Measurements from ENCODE around the gene NANOGP8. TPM values are rescaled to one million over a fixed set of nuclear protein-coding genes. Genes with fewer than 3 reads are reported as not detected.

Gene NANOGP8
- total RNA-seq, 2 experiments from 2014 or later = not detected

DNA sequence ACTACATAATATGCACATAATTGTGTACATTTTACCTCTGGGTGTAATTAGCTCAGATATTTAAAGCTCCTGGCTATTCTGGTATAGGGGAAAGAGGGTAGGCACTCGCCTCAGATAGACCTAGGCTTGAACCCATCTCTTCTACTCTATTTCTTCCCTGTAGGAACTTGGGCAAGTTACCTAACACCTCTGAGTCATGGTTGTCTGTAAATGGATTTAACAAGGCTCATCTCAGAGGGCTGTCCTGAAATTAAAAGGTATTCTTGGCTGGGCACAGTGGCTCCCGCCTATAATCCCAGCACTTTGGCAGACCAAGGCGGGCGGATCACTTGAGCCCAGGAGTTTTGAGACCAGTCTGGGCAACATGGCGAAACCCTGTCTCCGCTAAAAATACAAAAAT lies 30.7 kb downstream of the NANOGP8 start:
- Mint-ChIP-seq H3K27me3 (no peaks in the 10 kb centered on the region), H3K4me1 (no peaks in the 10 kb centered on the region), H3K36me3 (no peaks in the 10 kb centered on the region), H3K9me3 (no peaks in the 10 kb centered on the region), H3K4me3 (no peak overlapping the region), H3K27ac (no peak overlapping the region)
- DNase-seq = no peak

DNA sequence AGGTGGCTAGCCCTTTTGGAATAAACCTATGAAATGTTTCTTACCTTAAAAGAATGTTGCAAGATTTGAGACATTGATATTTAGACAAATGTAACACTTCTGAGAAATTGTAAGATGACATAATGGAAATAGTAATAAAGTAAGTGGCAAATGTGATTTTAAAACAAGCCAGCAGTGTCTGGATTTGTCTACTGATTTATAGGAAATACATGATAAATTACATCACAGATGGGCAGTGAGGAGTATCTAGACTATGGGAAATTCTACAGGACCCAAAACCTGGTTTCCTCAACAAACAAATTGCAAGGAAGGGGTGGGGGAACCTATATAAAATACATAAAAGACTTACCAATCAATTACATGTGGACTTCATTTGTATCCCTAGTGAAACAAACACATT lies 37.1 kb downstream of the NANOGP8 start:
- no peak for DNase-seq
- H3K4me1 Mint-ChIP-seq = peaks cover 4% of the 10 kb centered on the region
- no peaks in the 10 kb centered on the region for H3K27me3 Mint-ChIP-seq
- no peaks in the 10 kb centered on the region for H3K36me3 Mint-ChIP-seq
- H3K9me3 Mint-ChIP-seq = no peaks in the 10 kb centered on the region
- no peak overlapping the region for H3K27ac Mint-ChIP-seq
- no peak overlapping the region for H3K4me3 Mint-ChIP-seq

DNA sequence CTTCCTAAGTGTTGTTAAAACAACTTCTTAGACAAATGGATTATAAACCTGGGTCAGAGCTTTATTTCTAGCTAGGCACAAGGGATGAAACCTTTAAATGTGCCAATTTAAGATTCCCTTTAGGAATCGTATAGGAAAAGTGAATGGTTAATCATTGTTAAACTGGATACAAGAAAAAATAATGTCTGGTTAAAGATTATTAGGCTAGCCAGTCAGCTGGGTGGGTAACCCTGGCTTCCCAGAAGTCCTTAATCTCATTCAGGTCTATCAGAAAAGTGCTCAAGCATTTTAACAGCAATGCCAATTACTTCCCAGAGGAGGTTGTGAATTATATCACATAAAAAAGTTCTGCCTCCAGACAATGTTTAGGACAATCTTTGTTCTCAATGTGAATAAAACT lies 37.6 kb downstream of the NANOGP8 start:
- no peak overlapping the region for H3K4me3 Mint-ChIP-seq
- H3K4me1 Mint-ChIP-seq = peaks cover 4% of the 10 kb centered on the region
- H3K9me3 Mint-ChIP-seq = no peaks in the 10 kb centered on the region
- H3K27me3 Mint-ChIP-seq = no peaks in the 10 kb centered on the region
- H3K27ac Mint-ChIP-seq = no peak overlapping the region
- no peak for DNase-seq
- no peaks in the 10 kb centered on the region for H3K36me3 Mint-ChIP-seq

DNA sequence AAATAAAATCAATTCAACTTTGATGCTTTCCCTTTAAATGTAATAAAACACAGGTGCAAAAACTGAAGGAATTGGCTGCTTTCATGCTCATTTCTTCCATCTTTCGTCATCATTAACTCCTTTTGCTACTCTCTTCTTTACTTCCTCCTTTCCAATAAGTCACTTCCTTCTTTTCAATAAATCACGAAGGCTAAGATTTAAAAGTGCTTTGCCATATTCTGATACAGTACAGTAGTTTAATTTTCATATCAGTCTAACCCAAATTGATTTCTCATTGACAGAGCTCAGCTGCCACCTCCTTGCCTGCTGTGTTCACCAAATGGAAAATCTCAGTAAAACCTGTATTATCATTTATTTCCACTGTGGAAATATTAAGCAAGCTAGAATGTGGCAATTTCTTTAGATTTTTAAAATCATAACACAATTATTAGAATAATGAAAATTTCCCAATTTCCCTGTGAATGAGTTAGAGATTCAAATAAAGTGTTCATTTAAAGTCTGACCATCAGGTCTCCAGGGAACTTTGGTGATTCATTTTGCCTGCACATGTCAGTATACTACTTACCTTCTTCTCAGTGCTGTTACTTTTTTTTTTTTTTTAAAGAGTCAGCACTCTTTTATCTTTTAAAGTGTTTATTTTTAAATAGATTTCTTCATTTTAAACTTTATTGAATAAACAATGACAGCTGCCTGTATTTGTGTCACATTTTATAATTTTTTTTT lies 41.6 kb downstream of the NANOGP8 start:
- Mint-ChIP-seq H3K4me3 (no peak overlapping the region), H3K27ac (peak overlapping the region; percentile 65), H3K36me3 (no peaks in the 10 kb centered on the region), H3K27me3 (no peaks in the 10 kb centered on the region), H3K4me1 (peaks cover 9% of the 10 kb centered on the region), H3K9me3 (no peaks in the 10 kb centered on the region)
- DNase-seq = no peak

DNA sequence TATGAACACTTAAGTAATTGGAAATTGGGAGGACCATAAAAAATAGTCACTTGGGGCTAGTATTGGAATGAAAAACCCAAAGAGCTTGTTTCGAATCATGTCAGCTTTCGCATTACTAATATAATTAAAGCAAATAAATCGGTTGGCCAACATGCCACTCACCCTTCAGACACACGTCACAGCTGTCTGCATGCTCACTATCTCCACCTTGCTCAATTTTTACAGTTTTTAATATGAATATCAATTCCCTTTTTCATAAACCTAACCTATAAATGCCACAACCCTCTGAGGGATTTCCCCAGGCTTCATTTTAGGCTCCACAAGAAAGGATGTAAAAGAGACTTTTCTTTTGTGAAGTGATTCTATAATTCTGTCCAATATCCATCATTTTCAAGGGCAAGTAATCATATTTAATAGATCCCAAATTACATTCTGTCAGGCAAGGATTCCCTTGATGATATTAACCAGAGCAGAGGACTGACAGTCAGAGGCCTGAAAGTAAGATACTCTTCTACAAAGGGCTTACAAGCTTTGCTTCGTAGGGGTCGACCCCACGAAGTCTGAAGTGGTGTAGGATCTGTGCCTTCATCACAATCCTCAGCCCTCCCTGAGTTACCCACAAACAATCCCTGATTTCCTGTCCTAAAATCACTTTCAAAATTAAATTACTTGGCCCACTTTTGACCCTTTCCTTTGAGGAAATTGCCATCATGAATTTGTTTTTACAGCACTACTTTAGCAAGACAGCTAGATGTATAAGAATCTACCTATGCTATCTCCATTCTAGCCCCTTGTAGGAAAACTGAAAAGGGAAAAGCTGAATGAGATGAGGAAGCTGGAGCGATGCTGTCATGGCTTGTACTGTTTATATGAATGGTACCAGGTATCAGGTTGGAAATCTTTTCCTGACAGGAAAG lies 44.5 kb downstream of the NANOGP8 start:
- Mint-ChIP-seq H3K4me1 (peaks cover 9% of the 10 kb centered on the region), H3K9me3 (no peaks in the 10 kb centered on the region), H3K27me3 (no peaks in the 10 kb centered on the region), H3K36me3 (no peaks in the 10 kb centered on the region), H3K27ac (no peak overlapping the region), H3K4me3 (no peak overlapping the region)
- no peak for DNase-seq

DNA sequence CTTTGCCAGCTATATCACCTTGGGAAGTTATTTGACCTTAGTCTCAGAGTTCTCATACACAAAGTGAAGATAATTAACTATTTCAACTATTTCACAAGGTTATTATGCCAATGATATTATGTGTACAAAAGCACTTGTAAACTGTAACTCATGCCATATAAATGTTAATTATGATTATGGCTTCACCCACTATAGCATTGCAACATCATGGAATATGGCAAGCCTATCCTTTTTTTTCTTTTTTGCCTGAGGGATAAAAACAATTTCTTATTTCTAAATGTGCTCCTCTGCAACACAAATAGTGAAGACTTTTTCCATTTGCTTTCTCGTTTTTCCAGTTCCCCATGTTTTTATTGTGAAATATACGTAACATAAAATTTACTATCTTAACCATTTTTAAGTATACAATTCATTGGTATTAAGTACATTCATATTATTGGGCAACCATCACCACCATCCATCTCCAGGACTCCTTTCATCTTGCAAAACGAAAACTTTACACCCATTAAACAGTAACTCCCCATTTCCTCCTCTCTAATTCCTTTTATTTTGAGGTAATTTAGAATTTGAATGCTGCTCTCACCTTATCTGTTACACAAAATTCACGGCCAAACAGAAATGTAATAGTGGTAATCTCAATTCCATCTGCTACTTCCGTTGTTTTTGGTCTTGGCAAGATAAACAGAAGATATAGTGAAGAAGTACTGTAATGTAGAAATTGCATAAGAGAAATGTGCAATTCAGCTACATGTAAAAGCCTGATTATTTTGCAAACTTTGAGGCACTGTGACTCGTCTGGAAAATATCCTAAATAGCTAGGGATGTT lies 46.3 kb downstream of the NANOGP8 start:
- H3K27ac Mint-ChIP-seq = no peak overlapping the region
- H3K27me3 Mint-ChIP-seq = no peaks in the 10 kb centered on the region
- H3K9me3 Mint-ChIP-seq = no peaks in the 10 kb centered on the region

More for the DNA sequence above, 46.3 kb downstream of the NANOGP8 start:
- peaks cover 9% of the 10 kb centered on the region for H3K4me1 Mint-ChIP-seq
- H3K4me3 Mint-ChIP-seq = no peak overlapping the region
- DNase-seq = no peak
- no peaks in the 10 kb centered on the region for H3K36me3 Mint-ChIP-seq

Other genes starting within 250 kb of the NANOGP8 start
- 10 to 100 TPM; 44.5 to 45.3 TPM for gene AQR, start 115.6 kb downstream of the NANOGP8 start, total RNA-seq
- gene ZNF770, start 97.0 kb downstream of the NANOGP8 start, total RNA-seq = 10 to 100 TPM; 73.2 to 74.5 TPM